Stimulated activated CD4-positive, alpha-beta T cell treated with anti-CD3 and anti-CD28 coated beads, Interleukin-15, amount 100 ng/mL, for 24 hours (primary cell): ENCODE measurements around the gene PDIK1L.

Experiments
- DNase-seq: peaks from one replicate; pipeline ENCODE4 v3.0.0-alpha.2; 2020

Gene PDIK1L

GRCh38 chr1:26158271-26158907, 46.8 kb downstream of the PDIK1L start:
- DNase-seq: no peak

GRCh38 chr1:26158908-26159742, 47.5 kb downstream of the PDIK1L start, which contains the start of gene FAM110D:
Gene FAM110D, plus strand, starts transcription at chr1:26159079. Its CDS starts 2,213 bp downstream, at chr1:26161292.
- no peak for DNase-seq

GRCh38 chr1:26159743-26160039, 48.1 kb downstream of the PDIK1L start:
- no peak for DNase-seq

- DNase-seq: no peak
Measured at GRCh38 chr1:26160527-26161414, 49.1 kb downstream of the PDIK1L start.

GRCh38 chr1:26161415-26162219, 50.0 kb downstream of the PDIK1L start:
- DNase-seq: peak; percentile 72

- DNase-seq: no peak
Measured at GRCh38 chr1:26162220-26162709, 50.6 kb downstream of the PDIK1L start.

- DNase-seq: no peak
Measured at GRCh38 chr1:26163684-26164035, 52.0 kb downstream of the PDIK1L start.

- peak; percentile 66 for DNase-seq
Measured at GRCh38 chr1:26164036-26164860, 52.6 kb downstream of the PDIK1L start.

GRCh38 chr1:26164861-26165842, 53.5 kb downstream of the PDIK1L start:
- DNase-seq: no peak

- no peak for DNase-seq
Measured at GRCh38 chr1:26166719-26167281, 55.2 kb downstream of the PDIK1L start.

GRCh38 chr1:26168410-26169197, 57.0 kb downstream of the PDIK1L start, which contains the start of gene C1orf232:
Gene C1orf232, minus strand, starts transcription at chr1:26168963. Its CDS starts 464 bp downstream, at chr1:26168499.
- no peak for DNase-seq

GRCh38 chr1:26169198-26169554, 57.6 kb downstream of the PDIK1L start:
- no peak for DNase-seq

- DNase-seq: peak; percentile 94
Measured at GRCh38 chr1:26169669-26170471, 58.2 kb downstream of the PDIK1L start, which contains the start of gene ZNF593. Gene ZNF593, plus strand, starts transcription at chr1:26169908. Its CDS starts 76 bp downstream, at chr1:26169984.

GRCh38 chr1:26170472-26170821, 58.8 kb downstream of the PDIK1L start:
- DNase-seq: no peak

- DNase-seq: no peak
Measured at GRCh38 chr1:26171084-26172072, 59.8 kb downstream of the PDIK1L start, which contains the start of gene ZNF593OS. Gene ZNF593OS, minus strand, starts transcription at chr1:26171832. Its CDS starts 171 bp downstream, at chr1:26171661.
